Measurements from ENCODE around the gene MAP3K6.
"Not testable (repeated sequence)": the region's sequence is repeated elsewhere in the genome, so short reads cannot be mapped to it uniquely, and the experiment has no call there.

MAP3K6 gene

DNA sequence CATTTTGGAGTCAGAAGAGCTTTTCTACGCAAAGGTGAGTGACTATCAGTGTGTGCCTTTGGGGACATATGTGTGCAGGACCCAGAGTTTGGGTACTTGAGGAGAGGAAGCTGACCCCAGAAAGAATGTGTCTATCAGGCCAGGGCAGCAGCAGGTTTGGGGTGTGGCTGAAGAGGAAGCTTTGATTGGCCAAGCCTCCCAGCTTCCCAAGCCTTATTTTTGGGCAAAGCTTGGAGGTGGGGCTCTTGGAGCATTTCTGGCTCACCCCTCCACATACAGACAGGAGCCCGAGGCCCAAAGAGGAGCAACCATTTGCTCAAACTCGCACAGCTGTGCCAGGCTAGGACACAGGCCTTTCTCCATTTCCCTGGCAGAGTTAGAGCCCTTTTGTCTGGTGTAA is 30.3 kb upstream of the MAP3K6 start:
- DNase-seq = no peak

DNA sequence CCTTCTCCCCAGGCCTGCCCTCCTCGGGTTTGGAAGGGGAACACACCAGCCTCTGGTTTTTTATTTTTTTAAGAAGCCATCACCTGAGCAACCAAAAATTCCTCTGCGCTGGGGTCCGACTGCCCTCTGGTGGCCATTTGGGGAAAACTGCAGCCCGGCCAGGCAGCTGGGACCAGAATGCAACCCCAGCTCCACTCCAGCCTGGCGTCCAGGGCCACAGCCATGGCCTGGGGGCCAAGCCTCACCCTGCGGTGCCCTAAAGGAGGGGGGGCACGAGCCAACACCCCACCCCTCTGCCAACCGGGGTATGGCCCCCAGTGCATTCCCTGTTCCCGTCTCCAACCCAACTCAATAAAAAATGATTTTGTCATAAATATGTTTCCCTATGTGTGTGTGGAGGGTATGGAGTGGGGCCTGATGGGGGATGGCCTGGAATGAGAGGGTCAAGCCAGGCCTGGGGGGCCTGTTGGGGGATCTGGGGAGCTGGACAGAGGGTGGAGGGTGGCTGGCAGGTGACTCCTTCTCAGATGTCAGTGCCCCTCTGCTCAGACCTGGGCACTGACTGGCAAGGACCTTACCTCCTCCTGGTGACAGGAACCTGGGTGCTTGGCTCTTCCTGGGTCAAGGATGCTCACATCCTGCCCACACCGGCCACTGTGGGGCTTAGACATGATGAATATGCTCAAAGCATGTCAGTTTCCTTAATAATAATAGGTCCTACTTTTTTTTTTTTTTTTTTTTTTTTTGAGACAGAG is 28.9 kb upstream of the MAP3K6 start:
- peak; percentile 83 for DNase-seq

DNA sequence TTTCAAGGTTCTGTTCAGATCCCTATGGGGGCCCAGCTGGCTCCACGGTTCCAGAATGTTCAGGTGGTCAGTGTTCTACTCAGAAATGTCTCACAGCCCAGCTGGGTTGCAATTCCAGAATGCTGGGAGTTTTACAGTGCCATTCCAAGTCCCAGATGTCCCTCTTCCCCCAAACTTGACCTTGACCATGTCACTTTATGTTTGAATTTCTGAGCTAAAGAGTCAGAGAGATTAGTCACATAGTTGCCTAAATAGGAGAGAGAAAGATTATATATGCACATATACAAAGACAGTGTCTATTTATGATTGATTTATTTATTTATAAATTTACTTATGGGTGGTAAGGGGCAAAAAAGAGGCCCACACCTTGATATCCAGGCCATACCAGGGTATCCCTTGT is 28.2 kb upstream of the MAP3K6 start:
- no peak for DNase-seq

DNA sequence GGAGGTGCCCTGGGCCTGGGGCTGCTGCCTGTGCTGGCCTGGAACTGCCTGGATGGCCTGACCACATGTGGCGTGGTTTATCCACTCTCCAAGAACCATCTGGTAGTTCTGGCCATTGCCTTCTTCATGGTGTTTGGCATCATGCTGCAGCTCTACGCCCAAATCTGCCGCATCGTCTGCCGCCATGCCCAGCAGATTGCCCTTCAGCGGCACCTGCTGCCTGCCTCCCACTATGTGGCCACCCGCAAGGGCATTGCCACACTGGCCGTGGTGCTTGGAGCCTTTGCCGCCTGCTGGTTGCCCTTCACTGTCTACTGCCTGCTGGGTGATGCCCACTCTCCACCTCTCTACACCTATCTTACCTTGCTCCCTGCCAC is 27.5 kb upstream of the MAP3K6 start:
- no peak for DNase-seq

DNA sequence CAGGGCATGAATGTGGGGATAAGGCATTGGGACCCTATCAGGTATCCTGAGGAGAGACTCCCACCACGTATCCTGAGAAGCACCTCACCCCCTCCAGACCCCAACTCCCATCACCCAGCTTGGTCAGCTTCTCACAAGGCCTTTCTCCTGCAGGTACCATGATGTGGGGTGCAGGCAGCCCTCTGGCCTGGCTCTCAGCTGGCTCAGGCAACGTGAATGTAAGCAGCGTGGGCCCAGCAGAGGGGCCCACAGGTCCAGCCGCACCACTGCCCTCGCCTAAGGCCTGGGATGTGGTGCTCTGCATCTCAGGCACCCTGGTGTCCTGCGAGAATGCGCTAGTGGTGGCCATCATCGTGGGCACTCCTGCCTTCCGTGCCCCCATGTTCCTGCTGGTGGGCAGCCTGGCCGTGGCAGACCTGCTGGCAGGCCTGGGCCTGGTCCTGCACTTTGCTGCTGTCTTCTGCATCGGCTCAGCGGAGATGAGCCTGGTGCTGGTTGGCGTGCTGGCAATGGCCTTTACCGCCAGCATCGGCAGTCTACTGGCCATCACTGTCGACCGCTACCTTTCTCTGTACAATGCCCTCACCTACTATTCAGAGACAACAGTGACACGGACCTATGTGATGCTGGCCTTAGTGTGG is 27.0 kb upstream of the MAP3K6 start:
- DNase-seq = no peak

DNA sequence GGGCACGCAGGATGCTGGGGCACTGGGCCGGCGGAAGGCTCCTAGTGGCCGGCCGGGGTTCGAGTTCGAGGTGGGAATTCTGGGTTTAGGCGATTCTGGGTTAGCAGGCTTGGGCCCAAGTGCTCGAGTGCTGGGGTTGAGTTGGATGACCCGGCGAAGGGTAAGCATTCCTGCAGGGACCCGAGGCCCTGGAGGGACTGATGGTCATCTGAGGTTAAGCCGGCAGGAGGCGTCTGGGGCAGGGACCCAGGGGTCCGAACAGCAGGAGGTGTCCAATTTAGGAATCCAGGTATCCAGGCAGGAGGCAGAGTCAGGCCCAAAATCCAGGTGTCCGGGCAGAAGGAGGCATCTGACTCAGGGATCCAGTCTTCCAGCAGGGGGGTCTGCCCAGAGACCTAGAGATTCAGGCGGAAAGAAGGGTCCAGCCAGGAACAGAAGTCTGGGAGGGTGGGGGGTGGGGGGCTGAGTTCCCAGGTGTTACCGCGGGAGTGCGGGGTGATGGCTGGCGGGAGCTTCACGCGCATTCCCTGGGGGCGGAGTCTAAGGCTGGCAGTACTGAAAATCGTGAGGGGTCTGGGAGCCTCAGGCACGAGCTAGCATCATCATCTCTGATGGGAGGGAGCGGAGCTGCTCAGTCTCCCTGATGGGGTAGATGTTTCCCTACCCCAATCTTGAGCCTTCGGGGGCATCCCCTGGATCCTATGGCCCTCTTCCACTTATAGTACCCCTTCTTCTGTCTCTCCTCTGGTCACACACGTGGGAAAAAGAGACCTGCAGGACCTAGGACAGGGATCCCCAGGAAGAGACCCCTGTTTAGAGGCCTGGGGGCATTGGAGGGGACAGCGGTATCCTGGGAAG is 26.2 kb upstream of the MAP3K6 start:
- DNase-seq = no peak

DNA sequence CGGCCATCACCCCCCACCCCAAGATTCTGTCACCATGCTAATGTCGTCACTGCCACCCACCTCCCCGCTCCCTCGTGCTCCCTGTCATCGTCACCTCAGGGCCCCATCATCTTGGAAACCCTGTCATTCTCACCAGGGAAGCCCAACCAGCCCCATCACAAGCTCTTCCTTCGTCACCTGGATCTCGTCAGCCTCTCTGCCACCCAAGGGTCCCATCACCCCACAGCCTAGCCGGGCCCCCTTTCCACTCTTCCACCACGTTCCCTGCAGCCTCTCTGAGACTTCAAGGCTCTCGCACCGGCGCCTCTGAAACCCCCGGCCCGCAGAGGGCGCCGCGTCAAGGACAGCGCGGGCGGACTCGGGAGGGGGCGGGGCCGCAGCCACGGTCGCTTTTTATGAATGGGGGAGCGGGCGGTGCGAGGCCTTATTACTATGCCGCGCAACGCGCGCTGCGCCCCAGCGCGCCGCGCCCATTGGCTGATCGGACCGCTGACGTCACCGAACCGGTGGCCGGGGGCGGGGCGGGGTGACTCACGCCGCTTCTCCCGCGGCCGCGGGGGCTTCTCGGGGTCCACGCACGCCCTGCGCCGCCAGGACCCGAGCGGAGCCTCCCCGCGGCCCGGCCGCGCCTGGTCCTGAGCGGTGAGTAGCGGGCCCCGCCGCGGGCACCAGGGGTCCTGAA is 25.5 kb upstream of the MAP3K6 start, which contains the start of gene GPR3:
TSS of gene GPR3 (plus strand) at position 527 of the 682 bp plus-strand sequence. CDS start 1,177 bp downstream, outside the sequence.
- peak; percentile 93 for DNase-seq

DNA sequence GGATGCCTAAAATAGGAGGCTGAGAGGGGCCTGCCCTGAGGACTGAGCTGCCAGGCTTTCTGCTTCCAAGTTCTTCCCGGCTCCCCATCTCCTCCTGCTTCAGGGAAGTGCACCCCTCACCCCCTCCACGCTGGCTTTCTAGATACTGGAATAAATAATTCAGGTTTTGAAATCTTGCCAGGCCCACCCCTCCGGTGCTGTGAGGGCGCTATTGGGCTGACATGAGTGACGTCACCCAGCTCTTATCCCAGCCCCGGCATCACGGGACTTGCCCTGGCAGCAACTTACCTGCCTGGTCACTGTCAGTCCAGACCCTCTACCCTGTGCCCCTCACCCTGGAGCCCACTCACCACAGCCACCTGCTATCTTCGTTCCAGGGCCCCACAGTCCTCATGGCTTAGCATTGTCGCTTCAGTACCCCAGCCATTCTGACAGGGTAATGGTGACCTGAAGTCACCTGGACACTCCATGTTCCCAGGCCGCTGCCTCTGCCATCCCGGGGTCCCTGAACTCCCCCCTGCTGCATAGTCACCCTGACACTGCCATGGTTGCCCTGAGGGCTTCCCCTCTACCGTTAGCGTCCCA is 24.8 kb upstream of the MAP3K6 start:
- peak; percentile 40 for DNase-seq

DNA sequence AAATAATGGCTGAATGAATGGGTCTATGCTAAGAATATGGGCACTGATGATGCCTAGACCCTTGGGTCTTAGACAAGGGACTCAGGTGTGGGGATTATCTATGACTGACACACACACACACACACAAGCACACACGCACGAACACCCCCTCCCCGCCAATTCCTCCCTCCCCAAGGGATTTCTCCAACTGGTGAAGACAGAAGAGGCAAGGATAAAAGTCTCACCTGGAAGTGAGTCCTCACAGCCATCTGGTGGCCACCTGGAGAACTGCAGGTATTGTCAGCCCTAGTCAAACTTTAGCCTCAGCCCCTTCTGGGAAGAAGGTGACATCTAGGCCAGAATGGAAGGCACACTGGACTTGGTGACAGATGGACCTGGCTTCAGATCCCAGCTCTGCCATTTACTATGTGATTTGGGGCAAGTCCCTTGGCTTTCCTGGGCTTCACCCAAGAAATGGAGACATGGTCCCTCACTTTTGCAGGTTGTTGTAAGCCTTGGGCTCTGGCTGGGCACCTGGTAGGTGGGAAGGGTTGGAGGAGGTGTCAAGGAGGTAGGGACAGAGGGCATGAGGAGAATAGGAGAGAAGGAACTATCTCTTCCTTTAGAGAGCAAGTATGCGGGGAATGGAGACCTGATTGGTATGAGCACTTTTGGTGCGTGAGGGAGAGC is 21.7 kb upstream of the MAP3K6 start:
- peak; percentile 58 for DNase-seq

DNA sequence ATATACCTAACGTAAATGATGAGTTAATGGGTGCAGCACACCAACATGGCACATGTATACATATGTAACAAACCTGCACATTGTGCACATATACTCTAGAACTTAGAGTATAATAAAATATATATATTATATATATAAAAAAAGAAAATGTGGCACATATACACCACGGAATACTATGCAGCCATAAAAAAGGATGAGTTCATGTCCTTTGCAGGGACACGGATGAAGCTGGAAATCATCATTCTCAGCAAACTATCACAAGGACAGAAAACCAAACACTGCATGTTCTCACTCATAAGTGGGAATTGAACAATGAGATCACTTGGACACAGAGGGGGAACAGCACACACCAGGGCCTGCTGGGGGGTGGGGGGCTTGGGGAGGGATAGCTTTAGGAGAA is 18.0 kb upstream of the MAP3K6 start:
- not testable (repeated sequence) for DNase-seq

DNA sequence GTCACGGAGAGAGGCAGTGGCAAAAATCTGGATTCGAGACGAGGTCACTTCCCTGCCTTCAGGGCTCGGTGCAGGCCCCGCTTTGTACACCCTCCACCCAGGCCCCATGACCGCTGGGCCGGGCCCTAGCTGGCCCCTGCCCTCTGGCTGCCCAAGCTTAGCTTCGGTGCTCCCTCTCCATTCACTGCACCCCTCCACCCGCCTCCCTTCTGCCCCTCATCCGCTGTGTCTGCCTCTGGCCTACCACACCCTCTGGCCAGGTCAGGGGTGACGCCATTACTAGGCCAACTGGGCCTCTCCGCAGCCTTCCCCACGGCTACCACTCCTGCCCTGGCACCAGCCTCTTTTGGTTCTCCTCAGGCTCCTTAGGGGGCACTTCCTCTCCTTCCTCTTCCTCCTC is 16.9 kb upstream of the MAP3K6 start:
- DNase-seq = no peak

DNA sequence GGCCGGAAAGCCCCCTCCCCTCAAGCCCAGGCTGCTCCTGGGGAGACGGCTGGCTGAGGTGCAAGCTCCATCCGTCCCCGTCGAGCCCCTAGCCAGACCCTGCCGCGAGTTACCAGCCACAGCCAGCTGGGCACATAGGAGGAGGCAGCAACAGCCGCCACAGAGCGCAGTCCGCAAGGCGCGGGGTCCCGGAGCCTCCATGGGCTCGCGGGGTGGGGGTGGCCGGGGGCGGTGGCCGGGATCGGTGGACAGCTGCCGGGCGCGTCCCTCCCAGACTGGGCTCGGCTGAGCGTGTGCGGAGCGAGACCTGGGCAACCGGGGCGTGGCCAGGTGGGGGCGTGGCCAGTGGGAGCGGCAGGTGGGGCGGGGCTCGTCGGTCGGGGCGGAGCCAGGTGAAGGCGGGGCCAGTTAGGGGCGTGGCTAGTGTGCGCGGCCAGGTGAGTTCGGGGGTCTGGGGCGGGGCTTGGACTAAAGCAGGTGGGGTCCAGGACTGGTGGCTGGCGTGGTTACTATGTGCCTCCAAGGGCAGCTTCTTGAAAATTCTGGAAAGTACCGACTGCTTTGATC is 16.4 kb upstream of the MAP3K6 start, which contains the start of gene CD164L2:
TSS of gene CD164L2 (minus strand) at position 295 of the 567 bp plus-strand sequence. CDS start at position 201, 94 bp downstream.
- DNase-seq = peak; percentile 25

DNA sequence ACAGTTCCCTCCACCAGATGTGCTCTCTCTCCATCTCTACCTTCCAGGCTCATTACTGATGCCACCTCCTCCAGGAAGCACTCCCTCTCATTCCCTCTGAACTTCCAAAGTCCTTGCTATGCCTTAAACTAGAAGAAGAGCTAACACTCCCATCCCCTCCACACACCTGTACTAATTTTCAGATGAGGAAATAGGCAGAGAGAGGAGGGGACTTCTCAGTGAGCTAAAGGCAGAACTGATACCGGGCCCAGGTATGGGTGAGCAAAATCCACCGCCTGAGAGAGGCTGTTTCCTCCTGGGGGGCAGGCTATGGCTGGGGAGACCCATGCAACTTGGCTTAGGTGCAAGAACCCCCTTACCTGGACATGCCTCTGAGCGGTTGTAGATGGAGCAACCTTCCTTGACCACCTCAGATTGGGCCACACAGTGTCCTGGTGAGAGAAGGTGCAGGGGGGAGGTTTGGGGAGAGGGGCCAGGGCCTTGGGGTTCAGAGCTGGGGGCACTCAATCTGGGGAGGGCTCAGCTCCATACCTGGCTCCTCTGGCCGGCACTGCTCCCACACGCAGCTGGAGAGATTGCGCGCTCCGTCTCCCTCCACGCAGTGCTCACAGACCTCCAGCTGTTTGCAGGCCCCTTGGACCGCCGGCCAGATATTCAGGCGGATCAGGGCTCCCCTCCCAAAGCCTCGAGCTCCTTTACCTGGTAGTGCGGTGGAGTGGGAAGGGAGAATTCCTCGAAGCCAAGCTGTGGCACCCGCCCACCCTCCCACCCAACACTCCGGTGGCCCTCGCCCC is 15.4 kb upstream of the MAP3K6 start:
- no peak for DNase-seq

DNA sequence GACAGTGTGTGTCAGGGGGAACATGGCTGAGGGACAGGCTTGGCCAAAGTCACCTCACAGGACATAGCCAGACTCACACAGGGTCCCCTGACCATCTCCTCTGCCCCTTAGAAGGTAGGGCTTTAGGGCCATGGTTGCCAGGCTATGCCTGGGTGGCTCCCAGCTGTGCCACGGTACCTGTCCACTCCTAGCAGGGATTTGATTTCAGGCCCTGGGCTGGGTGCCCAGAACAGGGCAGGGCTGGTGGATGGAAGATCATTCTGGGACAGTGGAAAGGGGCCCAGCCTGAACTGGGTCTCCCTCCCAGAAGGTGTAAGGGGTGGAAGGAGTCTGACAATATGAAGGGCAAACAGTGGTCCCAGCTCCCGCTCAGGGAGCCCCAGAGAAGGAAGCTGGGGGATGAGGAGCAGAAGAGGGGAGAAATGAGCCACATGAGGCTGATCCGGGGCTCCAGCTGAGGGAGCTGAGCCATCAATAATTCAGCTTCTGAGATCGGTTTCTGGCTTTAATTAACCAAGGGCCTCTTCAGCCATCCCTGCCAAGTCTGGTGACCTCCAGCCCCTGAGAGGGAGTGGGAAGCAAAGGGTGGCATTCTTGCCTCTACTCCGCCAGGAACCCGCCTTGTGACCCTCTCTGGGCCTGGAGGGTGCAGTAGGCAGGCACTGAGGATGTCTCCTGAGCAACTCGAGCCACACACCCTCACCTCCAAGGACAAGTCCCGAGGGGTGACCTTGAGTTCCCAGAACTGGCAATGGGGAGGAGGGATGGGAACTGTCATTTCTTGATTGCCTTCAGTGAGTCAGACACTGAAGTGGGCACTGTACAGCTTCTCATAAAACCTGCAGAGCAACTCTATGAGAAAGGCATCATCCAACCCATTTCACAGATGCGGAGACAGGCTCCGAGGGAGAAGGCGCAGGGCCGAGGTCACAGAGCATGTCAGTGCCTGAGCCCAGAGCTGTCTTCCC is 14.3 kb upstream of the MAP3K6 start:
- DNase-seq = no peak

DNA sequence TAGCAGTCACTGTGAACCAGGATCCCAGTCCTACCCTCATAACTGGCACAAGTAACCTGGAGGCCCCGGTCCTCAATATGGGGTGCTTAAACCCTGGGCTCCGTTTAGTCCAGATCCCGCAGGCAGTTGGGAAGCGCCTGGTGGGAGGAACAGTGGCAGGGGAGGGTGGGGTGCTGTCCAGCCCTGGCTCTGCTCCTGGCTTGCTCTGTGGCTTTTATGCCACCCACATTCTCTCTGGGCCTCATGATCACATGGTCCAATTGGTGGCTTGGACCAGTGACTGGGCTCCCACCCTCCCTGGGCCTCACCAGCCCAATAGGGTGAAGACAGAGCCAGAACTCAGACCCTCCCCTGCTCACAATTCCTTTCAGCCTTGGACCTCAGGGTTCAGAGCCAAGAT is 13.5 kb upstream of the MAP3K6 start:
- no peak for DNase-seq

DNA sequence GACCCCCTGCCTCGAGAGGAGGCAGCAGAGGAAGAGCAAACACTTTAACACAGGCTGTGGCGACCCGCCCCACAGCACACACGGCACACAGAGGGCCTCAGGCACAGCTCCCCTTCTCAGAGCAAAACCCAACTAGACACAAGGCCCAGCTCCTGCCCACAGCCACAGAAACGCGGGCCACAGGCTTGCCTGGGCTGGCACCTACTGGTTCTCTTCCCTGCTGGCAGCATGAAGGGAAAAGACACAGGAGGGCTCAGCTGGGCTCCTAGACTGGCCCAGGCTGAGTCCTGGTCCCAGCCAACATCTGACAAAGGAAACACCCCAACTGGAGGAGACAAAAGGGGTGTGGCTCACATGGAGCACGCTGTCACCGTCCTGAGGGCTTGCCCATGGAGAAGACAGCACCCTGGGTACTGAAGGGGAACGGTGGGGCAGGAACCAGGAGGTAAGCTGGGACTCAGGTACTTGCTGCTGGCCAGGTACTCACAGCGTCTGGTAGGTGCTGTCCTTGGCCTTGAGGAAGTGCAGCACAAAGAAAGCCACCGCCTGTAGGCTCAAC is 12.9 kb upstream of the MAP3K6 start:
- no peak for DNase-seq

DNA sequence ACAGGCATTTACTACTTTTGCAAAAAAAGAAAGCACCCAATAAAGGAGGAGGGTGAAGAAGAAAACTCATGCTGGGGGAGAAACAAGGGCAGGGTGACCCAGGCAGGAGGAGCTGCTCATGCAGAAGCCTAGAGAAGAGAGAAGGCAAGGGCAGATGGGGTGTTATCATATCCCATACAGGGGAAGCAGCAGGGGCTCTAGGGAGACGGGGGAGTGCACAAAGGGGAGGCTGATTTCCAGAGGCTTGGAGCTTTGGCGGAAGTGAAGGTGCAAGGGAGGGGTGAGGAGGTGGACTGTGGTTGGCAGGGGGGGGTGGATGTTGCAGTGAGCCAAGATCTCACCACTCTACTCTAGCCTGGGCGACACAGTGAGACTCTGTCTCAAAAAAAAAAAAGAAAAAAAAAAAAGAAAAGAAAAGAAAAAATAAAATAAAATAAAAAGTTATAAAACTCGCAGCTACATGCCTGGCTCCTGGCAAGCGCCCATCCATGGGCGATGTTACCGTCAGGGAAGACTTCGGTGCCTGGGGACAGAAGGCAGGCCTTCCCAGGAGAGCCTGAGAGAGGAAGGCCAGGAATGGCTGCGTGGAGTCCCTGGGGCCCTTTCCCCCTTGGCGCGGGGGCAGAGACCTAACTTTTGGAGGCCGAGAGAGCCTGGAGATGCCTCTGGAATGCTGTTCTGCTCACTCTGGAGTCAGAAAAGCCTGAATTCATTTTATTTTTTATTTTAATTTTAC is 11.2 kb upstream of the MAP3K6 start:
- DNase-seq = no peak

DNA sequence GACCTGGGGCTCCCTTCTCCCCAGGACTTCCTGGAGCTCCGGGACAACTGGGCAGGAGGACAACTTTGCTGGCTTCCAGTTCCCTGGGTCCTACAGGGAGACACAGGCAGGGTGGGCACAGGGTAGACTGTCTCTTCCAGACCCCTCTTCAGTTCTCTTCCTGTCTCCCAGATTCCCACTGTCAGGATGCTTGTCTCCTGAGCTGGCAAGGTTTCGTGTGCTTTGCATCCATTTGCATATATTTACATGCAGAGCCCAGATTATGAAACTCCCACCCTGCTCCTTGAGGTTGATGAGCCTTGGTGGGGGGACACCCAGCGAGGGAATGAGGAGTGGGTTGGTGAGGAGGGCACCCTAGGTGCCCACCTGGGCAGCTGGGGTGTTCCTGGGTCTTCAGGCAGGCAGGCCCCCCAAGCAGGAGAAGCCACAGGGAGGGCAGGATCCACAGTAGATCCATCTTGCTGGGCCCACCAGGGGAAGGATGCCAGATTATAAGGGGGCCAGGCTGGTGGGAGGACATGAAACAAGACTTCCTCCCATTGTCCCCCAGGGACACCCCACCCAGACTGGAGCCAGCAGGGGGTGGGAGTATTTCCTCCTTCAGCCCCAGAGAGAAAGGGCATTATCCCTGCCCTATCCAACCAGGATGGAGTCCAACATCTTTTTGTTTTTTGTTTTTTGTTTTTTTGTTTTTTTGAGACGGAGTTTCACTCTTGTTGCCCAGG is 7.8 kb upstream of the MAP3K6 start, which contains the start of gene FCN3:
TSS of gene FCN3 (minus strand) at position 463 of the 725 bp plus-strand sequence. CDS start at position 457, 6 bp downstream.
- DNase-seq = no peak

Data from CD4-positive, alpha-beta T cell treated with Interleukin-15 for 1 hour (primary cell).